GM12873 (cell line): ENCODE data around the gene FRMPD2.

Source experiments
- CTCF ChIP-seq: IDR thresholded peaks from 2 replicates; pipeline ENCODE4 v1.5.1; 2012; ENCODE audit warnings: low read depth, mild to moderate bottlenecking, moderate library complexity, low read length, control low read depth; ENCODE audit not compliant: insufficient read depth; ENCODE audit errors: missing control alignments

Gene FRMPD2

GRCh38 chr10:48279081-48279751, 4.7 kb upstream of the FRMPD2 start:
- TF ChIP-seq CTCF: no peak

DNA sequence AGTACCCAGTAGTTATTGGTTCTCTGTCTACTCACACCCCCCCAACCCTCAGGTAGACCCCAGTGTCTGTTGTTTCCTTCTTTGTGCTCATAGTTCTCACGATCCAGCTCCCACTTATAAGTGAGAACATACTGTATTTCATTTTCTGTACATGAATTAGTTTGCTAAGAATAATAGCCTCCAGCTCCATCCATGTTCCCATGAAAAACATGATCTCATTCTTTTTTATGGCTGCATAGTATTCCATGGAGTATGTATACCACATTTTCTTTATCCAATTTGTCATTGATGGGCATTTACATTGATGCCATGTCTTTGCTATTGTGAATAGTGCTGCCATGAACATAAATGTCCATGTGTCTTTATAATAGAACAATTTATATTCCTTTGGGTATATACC, 2.6 kb upstream of the FRMPD2 start:
- TF ChIP-seq CTCF: no peak

DNA sequence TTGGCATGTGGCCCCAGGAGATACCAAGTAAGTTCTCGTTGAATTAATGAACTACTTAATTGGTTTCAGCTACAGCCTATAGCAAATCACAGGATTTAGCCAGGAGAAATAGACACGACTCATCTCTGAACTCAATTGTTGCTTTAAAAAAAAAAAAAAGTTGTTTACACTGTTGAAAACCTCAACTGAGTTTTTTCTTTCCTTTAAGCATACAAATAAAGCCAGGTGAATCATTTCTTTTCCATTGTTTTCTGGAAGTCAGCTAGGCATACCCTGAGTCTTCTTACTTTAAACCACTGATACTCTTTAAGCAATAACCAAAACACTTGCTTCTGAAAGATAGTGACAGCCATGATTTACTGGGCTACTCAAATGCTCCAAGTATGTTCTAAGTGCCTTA, 755 bp downstream of the FRMPD2 start:
- no peak for TF ChIP-seq CTCF

GRCh38 chr10:48272682-48273081, 1.8 kb downstream of the FRMPD2 start:
- TF ChIP-seq CTCF: no peak

- no peak for TF ChIP-seq CTCF
Measured at GRCh38 chr10:48271047-48271730, 3.3 kb downstream of the FRMPD2 start.

DNA sequence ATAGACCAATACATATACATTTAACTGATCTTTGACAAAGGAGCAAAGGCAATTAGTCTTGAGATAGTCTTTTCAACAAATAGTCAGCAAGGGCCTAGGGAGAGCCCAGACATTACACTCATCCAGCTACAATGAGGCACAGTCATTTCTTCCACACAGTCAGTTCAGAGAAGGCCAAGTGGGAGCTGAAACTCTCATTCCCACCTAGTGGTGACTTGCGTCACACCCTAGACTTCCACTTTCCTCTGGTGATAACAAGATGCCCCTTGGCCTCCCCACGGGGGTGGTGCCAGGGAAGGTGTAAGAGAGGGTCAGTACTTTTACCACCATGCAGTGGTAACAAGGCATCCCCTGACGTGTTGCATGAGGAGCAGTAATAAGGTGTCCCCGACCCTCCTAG, 8.0 kb downstream of the FRMPD2 start:
- TF ChIP-seq CTCF: peak; percentile 24

GRCh38 chr10:48258105-48258504, 16.4 kb downstream of the FRMPD2 start:
- TF ChIP-seq CTCF: no peak
